ENCODE data around the gene UFD1. TPM values are rescaled to one million over a fixed set of nuclear protein-coding genes. Genes with fewer than 3 reads are reported as not detected.

UFD1 gene
- total and polyA plus RNA-seq, 9 of the 15 experiments (the other 6 are each of a cell fraction or from before 2014, with no cell fraction given), result 238 to 645 (median 363) TPM

GRCh38 chr22:19432133-19432851 is 46.7 kb downstream of the UFD1 start, which contains the start of gene MRPL40 (continued):
- TF ChIP-seq ZNF655 (CRISPR knock-in tag; IDR thresholded peaks at IDR 0.05), result no peak
- no peak for TF ChIP-seq HMBOX1 (IDR thresholded peaks at IDR 0.05)
- peak; percentile 65 for TF ChIP-seq ZNF324 (CRISPR knock-in tag; IDR thresholded peaks at IDR 0.05)
- TF ChIP-seq FOXP1 (CRISPR knock-in tag; IDR thresholded peaks at IDR 0.05), result no peak
- TF ChIP-seq SP1 (CRISPR knock-in tag; IDR thresholded peaks at IDR 0.05), result no peak
- TF ChIP-seq HMG20A (CRISPR knock-in tag; conservative IDR thresholded peaks at IDR 0.05), result no peak
- peak; percentile 97 for TF ChIP-seq HBP1 (CRISPR knock-in tag; IDR thresholded peaks at IDR 0.05)
- peak; percentile 100 for TF ChIP-seq GMEB1 (CRISPR knock-in tag; IDR thresholded peaks at IDR 0.05)
- peak; percentile 97 for TF ChIP-seq E2F1 (CRISPR knock-in tag; IDR thresholded peaks at IDR 0.05)
- TF ChIP-seq ESRRB (CRISPR knock-in tag; IDR thresholded peaks at IDR 0.05; ENCODE audit: borderline replicate concordance), result no peak
- TF ChIP-seq MEIS2 (IDR thresholded peaks at IDR 0.05; ENCODE audit: partially characterized antibody), result no peak
- peak; percentile 99 for TF ChIP-seq SAFB (IDR thresholded peaks at IDR 0.05; ENCODE audit: borderline replicate concordance, low read depth, low read length)
- TF ChIP-seq TAF1 (IDR thresholded peaks at IDR 0.05; ENCODE audit: control insufficient read depth, extremely low read depth, insufficient read depth, low read length, severe bottlenecking), result no peak
- no peak for TF ChIP-seq HNRNPK (IDR thresholded peaks at IDR 0.05; ENCODE audit: low read depth, low read length, poor library complexity, severe bottlenecking)
- TF ChIP-seq PTBP1 (IDR thresholded peaks at IDR 0.05; ENCODE audit: low read depth, low read length), result peak; percentile 94; the same call in 1 of the 2 replicates
- peak; percentile 91 for TF ChIP-seq ZNF57 (CRISPR knock-in tag; IDR thresholded peaks at IDR 0.05)
- 0 out of 2 replicates have a peak, but pooled peaks have one; percentile 86 for TF ChIP-seq RBM15 (IDR thresholded peaks at IDR 0.05; ENCODE audit: insufficient read depth, low read length)
- TF ChIP-seq FOXJ3 (CRISPR knock-in tag; IDR thresholded peaks at IDR 0.05), result no peak
- TF ChIP-seq RAD21 (CRISPR knock-in tag; conservative IDR thresholded peaks at IDR 0.05 in 1 of 2, IDR thresholded peaks at IDR 0.05 in 1 of 2), result peak; percentile 31 to 59; a peak in 3 of 4 replicates
- TF ChIP-seq CC2D1A (IDR thresholded peaks at IDR 0.05), result no peak
- no peak for TF ChIP-seq RBM39 (optimal IDR thresholded peaks at IDR 0.05; ENCODE audit: low read depth, low read length)
- TF ChIP-seq ZNF764 (CRISPR knock-in tag; IDR thresholded peaks at IDR 0.05; ENCODE audit: low read depth), result peak; percentile 90
